Right lobe of liver (tissue), 6 donors: ENCODE data around the gene SEC16B. TPM values are rescaled to one million over a fixed set of nuclear protein-coding genes. Genes with fewer than 3 reads are reported as not detected.

Experiments used
- ATAC-seq, 4 donors: fragments of 200-7000 bp; cut with Tn5 transposase; one replicate each; pipeline ENCODE4 v1.9.1; 2020; ENCODE audit warnings: mild to moderate bottlenecking in 4 of 4, moderate library complexity in 4 of 4
- DNase-seq, 3 donors: peaks; one replicate each; pipeline ENCODE4 v3.0.0-alpha.2; 2020
- H3K27ac ChIP-seq, 3 donors: fragments of 200-600 bp; one replicate each; pipeline ENCODE4 v1.8.0; 2022
- H3K27me3 ChIP-seq, 2 donors: fragments of 200-600 bp; one replicate each; pipeline ENCODE4 v1.8.0; 2022
- H3K36me3 ChIP-seq, 4 donors: fragments of 200-600 bp; sonication (generic) in 1 of 4; one replicate each; pipeline versions ENCODE4 v1.5.1 to v1.8.0; 2017 to 2022; ENCODE audit warnings: control low read depth in 1 of 4
- H3K4me1 ChIP-seq, 4 donors: fragments of 200-600 bp; sonication (generic) in 1 of 4; one replicate each; pipeline versions ENCODE4 v1.5.1 to v1.8.0; 2017 to 2022; ENCODE audit warnings: control low read depth in 1 of 4
- H3K4me3 ChIP-seq, 3 donors: fragments of 200-600 bp; one replicate each; pipeline ENCODE4 v1.8.0; 2022
- H3K9me3 ChIP-seq, 4 donors: fragments of 200-600 bp; sonication (generic) in 1 of 4; one replicate each; pipeline versions ENCODE4 v1.5.1 to v1.8.0; 2017 to 2022; ENCODE audit warnings: control low read depth in 1 of 4
- POLR2A ChIP-seq: fragments of 450-650 bp; IDR thresholded peaks from one replicate; pipeline ENCODE4 v1.6.1; 2017; ENCODE audit warnings: antibody characterized with exemption, mild to moderate bottlenecking
- WGBS: methylation state at CpG from one replicate; pipeline ENCODE4 v1.1.6; 2018; ENCODE audit warnings: low coverage, low lambda C conversion rate; ENCODE audit not compliant: insufficient coverage; ENCODE audit errors: missing lambda C conversion rate; 5-methylcytosine and 5-hydroxymethylcytosine counted together
- intact Hi-C, 2 donors: fragments of 100-400 bp; cut with DNase I; formaldehyde crosslinking; loops; one replicate each; pipeline versions ENCODE4 v1.11.2 to v1.14.1; 2022
- total RNA-seq, 6 experiments: library from RNA; depleted of rRNA in 2 of 6; stranded (reverse); fragments of >200 nt in 2 of 6; fragmentation: NEBNext Ultra II Directional in 3 of 6; extraction: Animal tissue kit (Norgen Biotek cat#: 25700) in 3 of 6; gene quantifications; one replicate each; pipeline versions ENCODE4 v1.1.0 to v1.2.4, GENCODE V29; 2016 to 2023
- TF ChIP-seq, protein P1 (sequence below), 4 donors: fragments of 200-600 bp in 3 of 4; fragments of 450-650 bp in 1 of 4; IDR thresholded peaks; one replicate each; pipeline versions ENCODE4 v1.5.1 to v1.8.0; 2016 to 2022; ENCODE audit warnings: antibody characterized with exemption in 4 of 4, mild to moderate bottlenecking in 2 of 4
- donor health status: DM: no; HTN: yes; CAD: no.
- donor health status: DM: no; HTN: no; CAD: no.
- donor health status: DM: no; HTN: no; CAD: no.
- donor health status: DM: no; HTN: yes; CAD: no.
- donor health status: DM: no; HTN: yes; CAD: no.

SEC16B gene
- total RNA-seq, 6 experiments from 2014 or later = 16.4 to 69.7 (median 39.9) TPM

DNA sequence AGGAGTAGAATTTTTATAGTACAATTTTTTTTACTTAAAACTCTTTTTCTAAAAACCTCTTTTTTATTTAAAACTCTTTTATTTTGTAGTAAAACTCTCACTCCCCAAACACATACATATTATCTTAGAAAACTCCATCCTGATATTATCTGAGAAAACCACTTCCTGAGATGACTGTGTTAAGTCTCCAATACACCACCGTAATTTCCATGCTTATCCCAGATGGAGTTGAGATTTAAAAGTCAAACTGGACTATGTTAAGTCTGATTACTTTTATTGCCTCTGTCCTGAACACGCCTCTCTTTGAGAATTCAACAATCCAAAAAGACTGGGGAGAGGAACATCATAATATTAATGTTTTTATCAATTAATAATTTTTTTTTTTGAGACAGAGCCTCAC is 3.7 kb downstream of the SEC16B start:
- no peaks in the 10 kb centered on the region for H3K27me3 ChIP-seq
- peaks cover 0 to 31% (median 13%) of the 10 kb centered on the region in 4 donors for H3K4me1 ChIP-seq
- TF ChIP-seq, protein P1, sequence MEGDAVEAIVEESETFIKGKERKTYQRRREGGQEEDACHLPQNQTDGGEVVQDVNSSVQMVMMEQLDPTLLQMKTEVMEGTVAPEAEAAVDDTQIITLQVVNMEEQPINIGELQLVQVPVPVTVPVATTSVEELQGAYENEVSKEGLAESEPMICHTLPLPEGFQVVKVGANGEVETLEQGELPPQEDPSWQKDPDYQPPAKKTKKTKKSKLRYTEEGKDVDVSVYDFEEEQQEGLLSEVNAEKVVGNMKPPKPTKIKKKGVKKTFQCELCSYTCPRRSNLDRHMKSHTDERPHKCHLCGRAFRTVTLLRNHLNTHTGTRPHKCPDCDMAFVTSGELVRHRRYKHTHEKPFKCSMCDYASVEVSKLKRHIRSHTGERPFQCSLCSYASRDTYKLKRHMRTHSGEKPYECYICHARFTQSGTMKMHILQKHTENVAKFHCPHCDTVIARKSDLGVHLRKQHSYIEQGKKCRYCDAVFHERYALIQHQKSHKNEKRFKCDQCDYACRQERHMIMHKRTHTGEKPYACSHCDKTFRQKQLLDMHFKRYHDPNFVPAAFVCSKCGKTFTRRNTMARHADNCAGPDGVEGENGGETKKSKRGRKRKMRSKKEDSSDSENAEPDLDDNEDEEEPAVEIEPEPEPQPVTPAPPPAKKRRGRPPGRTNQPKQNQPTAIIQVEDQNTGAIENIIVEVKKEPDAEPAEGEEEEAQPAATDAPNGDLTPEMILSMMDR (IDR thresholded peaks at IDR 0.05) = no peak
- TF ChIP-seq POLR2A = no peak
- H3K4me3 ChIP-seq = no peak overlapping the region
- no peak for DNase-seq
- H3K9me3 ChIP-seq = no peaks in the 10 kb centered on the region
- WGBS = 49% methylated on average over 2 of the region's 2 CpGs
- H3K36me3 ChIP-seq = peaks cover 0 to 49% (median 17%) of the 10 kb centered on the region in 4 donors
- H3K27ac ChIP-seq = peak overlapping the region in 1 of 3 donors; percentile 95
- intact Hi-C loops = no loop called here
- no peak for ATAC-seq

DNA sequence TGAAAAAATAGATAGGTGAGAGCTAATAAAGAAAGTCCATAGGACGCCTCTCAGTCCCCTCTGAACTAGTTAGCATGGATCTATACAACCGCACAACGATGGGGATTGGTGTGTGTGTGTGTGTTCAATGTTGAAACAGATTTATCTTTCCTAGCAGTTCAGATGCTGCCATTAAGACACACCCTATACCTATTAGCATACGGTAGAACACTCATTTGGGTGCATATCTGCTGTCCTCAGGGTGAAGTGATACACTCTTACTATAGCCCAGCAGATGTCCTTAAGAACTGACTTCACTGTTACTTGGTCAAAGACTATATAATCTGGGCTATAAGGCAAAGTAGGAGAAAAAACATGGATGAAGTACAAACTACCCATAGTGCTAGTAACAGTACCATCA is 4.6 kb downstream of the SEC16B start:
- ATAC-seq (no peak), DNase-seq (no peak)
- Histone ChIP-seq H3K27me3 (no peaks in the 10 kb centered on the region), H3K36me3 (peaks cover 0 to 58% (median 24%) of the 10 kb centered on the region in 4 donors), H3K4me1 (peaks cover 0 to 34% (median 13%) of the 10 kb centered on the region in 4 donors), H3K4me3 (no peak overlapping the region), H3K9me3 (no peaks in the 10 kb centered on the region), H3K27ac (peak overlapping the region in 1 of 3 donors; percentile 95)
- WGBS = 77% methylated on average over 4 of the region's 4 CpGs
- no peak for TF ChIP-seq POLR2A
- TF ChIP-seq, protein P1 (IDR thresholded peaks at IDR 0.05) = no peak
- intact Hi-C loops = no loop called here

DNA sequence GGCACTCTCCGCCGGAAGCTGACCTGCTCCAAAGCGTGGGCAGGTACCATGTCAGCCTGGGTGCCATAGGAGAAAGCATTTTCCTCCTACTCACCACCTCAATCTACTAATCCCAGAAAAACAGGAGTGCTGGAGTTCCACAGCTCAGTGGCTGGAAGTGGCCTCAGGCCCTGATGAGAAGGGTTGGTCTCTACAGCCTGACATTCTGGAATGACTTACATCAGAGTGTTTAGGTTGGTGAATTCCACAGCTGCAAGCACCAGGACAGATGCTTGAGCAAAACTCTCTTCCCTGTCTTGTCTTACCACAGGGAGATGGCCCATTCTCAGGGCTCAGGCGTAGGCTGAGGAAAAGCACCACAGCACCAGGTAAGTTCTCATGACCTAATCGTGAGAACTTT is 5.5 kb downstream of the SEC16B start:
- ATAC-seq (no peak), DNase-seq (no peak)
- no peak overlapping the region for H3K4me3 ChIP-seq
- WGBS = 87% methylated on average over 3 of the region's 5 CpGs
- no peaks in the 10 kb centered on the region for H3K9me3 ChIP-seq
- H3K27ac ChIP-seq = no peak overlapping the region
- intact Hi-C loops = no loop called here
- H3K36me3 ChIP-seq = peaks cover 0 to 68% (median 29%) of the 10 kb centered on the region in 4 donors
- peaks cover 0 to 34% (median 13%) of the 10 kb centered on the region in 4 donors for H3K4me1 ChIP-seq
- H3K27me3 ChIP-seq = no peaks in the 10 kb centered on the region
- no peak for TF ChIP-seq POLR2A
- TF ChIP-seq, protein P1 (IDR thresholded peaks at IDR 0.05) = no peak

DNA sequence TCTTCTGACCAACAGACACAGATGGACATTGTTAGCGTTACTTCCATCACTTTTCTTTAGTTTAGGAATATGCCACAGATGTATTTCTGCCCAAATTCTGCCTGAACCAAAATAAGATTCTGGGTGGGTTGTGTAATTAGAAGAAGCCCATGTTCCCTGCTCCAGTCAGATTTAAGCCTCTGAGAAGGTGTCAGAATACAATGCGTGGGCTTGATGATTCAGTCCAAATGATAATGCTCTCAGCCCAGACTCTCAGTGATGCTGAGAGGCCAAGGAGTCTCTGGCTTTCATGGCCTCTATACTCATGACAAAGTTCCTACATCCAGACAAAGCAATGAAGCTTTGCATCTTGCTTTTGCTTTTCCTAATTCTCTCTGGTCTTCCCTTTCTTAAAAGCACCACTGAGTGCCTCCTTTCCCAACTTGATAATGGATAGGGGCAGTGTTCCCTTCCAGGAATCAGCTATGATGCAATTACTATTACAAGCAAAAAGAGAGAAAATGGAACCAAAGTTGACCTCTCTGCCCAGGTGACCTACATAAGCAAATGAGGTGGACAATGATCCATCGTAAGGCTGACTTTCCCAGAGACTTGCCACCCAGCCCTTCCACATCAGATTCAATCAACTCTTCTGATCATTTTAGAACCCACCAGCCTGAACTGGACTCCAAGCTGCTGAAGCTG is 8.8 kb downstream of the SEC16B start:
- Histone ChIP-seq H3K27me3 (no peaks in the 10 kb centered on the region), H3K4me3 (no peak overlapping the region), H3K4me1 (peaks cover 0 to 19% (median 6%) of the 10 kb centered on the region in 4 donors), H3K36me3 (peaks cover 5 to 92% (median 34%) of the 10 kb centered on the region in 4 donors), H3K9me3 (no peaks in the 10 kb centered on the region), H3K27ac (peak overlapping the region; percentile 28 to 45 (median 36))
- TF ChIP-seq POLR2A = no peak
- TF ChIP-seq, protein P1 (IDR thresholded peaks at IDR 0.05) = peak in 1 of 4 donors; percentile 4
- intact Hi-C loops = no loop called here
- DNase-seq = no peak
- 44% methylated on average over 2 of the region's 3 CpGs for whole genome bisulfite sequencing
- peak; percentile 81 to 93 (median 86) for ATAC-seq
